Retinal pigment epithelial cell (primary cell): Measurements from ENCODE around the gene EIF2S2.

Source experiments
- DNase-seq: peaks from one replicate; pipeline ENCODE4 v3.0.0-alpha.2; 2010; ENCODE audit warnings: low read depth
- H3K4me3 ChIP-seq: 2 replicates; pipeline ENCODE4 v1.5.1; 2011; ENCODE audit warnings: mild to moderate bottlenecking, low read length, control low read depth, moderate library complexity
- CTCF ChIP-seq: conservative IDR thresholded peaks from 2 replicates; pipeline ENCODE4 v1.5.1; 2011; ENCODE audit warnings: low read depth, low read length, control low read depth, inconsistent platforms

Gene EIF2S2

DNA sequence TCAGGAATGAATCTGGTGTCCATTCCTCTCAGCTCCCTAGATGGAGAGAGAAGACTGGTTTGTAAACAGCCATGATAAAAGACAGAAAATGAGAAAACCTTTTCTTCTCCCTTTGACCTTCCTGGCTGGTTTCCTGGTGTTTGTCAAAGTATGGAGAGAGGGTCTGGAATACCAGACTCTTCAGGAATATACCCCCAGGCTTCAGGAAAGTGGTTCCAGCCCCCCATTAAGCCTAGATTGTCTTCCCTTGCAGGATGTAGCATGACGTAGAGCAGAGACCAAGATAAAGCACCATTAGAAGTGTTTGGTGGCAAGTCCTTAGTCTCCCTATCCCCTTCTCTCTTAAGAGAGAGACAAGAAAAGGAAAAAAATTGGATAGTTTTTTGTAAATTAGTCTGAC, 51.1 kb downstream of the EIF2S2 start:
- H3K4me3 ChIP-seq, result no peak overlapping the region
- no peak for TF ChIP-seq CTCF
- DNase-seq, result no peak

GRCh38 chr20:34058831-34059230, 53.2 kb downstream of the EIF2S2 start:
- DNase-seq, result no peak
- no peak overlapping the region for H3K4me3 ChIP-seq
- no peak for TF ChIP-seq CTCF

- no peak for TF ChIP-seq CTCF
- no peak for DNase-seq
- H3K4me3 ChIP-seq, result no peak overlapping the region
Observed at GRCh38 chr20:34055290-34055689, 56.8 kb downstream of the EIF2S2 start.

- TF ChIP-seq CTCF, result no peak
- no peak for DNase-seq
- H3K4me3 ChIP-seq, result no peak overlapping the region
Observed at GRCh38 chr20:34052414-34052813, 59.6 kb downstream of the EIF2S2 start.

- no peak for DNase-seq
- H3K4me3 ChIP-seq, result no peak overlapping the region
- TF ChIP-seq CTCF, result no peak
Observed at GRCh38 chr20:34049897-34050695, 61.9 kb downstream of the EIF2S2 start.

DNA sequence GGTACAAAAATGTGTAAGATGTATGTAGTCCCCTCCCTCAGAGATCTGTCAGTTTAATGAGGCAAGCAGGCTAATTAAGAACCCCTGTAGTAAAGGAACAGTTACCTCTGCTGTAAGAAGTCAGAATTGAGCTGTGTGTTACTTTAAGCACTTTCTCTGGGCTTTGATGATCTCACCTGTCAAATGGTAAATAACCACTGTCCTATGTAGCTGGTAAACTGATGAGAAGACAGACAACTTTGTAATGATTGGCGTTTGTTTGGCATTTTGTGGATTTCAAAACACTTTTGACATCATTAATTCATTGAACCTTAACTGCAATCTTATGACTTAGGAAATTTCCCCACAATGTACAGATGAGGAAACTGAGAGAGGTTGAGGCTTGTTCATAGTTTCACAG, 62.7 kb downstream of the EIF2S2 start:
- TF ChIP-seq CTCF, result no peak
- no peak overlapping the region for H3K4me3 ChIP-seq
- DNase-seq, result no peak

- DNase-seq, result no peak
- H3K4me3 ChIP-seq, result no peak overlapping the region
Observed at GRCh38 chr20:34047917-34048316, 64.1 kb downstream of the EIF2S2 start.

More at GRCh38 chr20:34047917-34048316, 64.1 kb downstream of the EIF2S2 start:
- no peak for TF ChIP-seq CTCF
